K562 (cell line): ENCODE results near the gene AKAP12. TPM values are rescaled to one million over a fixed set of nuclear protein-coding genes. Genes with fewer than 3 reads are reported as not detected.
A peak's percentile ranks its signal among the peaks of the same experiment; 100 is the strongest.

Experiments
- CBFA2T2 ChIP-seq: fragments of 450-650 bp; conservative IDR thresholded peaks from 2 replicates; pipeline ENCODE4 v1.6.1; 2017; ENCODE audit warnings: mild to moderate bottlenecking
- CSDE1 ChIP-seq, 2 experiments: fragments of 450-650 bp; IDR thresholded peaks; 2 replicates each; pipeline ENCODE4 v1.6.1; 2016; ENCODE audit warnings: mild to moderate bottlenecking in 1 of 2
- DNMT1 ChIP-seq: fragments of 450-650 bp; IDR thresholded peaks from 2 replicates; pipeline ENCODE4 v1.6.1; 2016; ENCODE audit warnings: antibody characterized with exemption, mild to moderate bottlenecking
- FOXA1 ChIP-seq: fragments of 450-650 bp; IDR thresholded peaks from 2 replicates; pipeline ENCODE4 v1.6.1; 2016; ENCODE audit warnings: mild to moderate bottlenecking, borderline replicate concordance
- FOXP1 ChIP-seq: sonication (generic); formaldehyde crosslinking; IDR thresholded peaks from 2 replicates; pipeline ENCODE4 v1.8.0; 2022; ENCODE audit warnings: mild to moderate bottlenecking, missing genetic modification reagents
- GTF2F1 ChIP-seq: IDR thresholded peaks from 2 replicates; pipeline ENCODE4 v1.6.1; 2011; ENCODE audit warnings: low read depth, low read length, improper control_type of control experiment
- HEY1 ChIP-seq: fragments of 250-450 bp; sonication (Bioruptor Pico); IDR thresholded peaks from 2 replicates; pipeline ENCODE4 v1.5.0; 2020; ENCODE audit warnings: mild to moderate bottlenecking, moderate library complexity, borderline replicate concordance
- KLF10 ChIP-seq: fragments of 250-450 bp; sonication (Bioruptor Pico); IDR thresholded peaks from 2 replicates; pipeline ENCODE4 v1.6.1; 2021; ENCODE audit warnings: matching md5 sums
- MYNN ChIP-seq, 2 experiments: sonication (generic); formaldehyde crosslinking in 1 of 2; IDR thresholded peaks; 2 replicates each; pipeline versions ENCODE4 v1.5.0 to v1.6.1; 2016 to 2020; ENCODE audit warnings: antibody characterized with exemption in 1 of 2, missing genetic modification reagents in 1 of 2
- NCOA4 ChIP-seq: fragments of 450-650 bp; IDR thresholded peaks from 2 replicates; pipeline ENCODE4 v1.6.1; 2018; ENCODE audit warnings: mild to moderate bottlenecking; ENCODE audit not compliant: partially characterized antibody
- NFIC ChIP-seq: fragments of 450-650 bp; IDR thresholded peaks from 2 replicates; pipeline ENCODE4 v1.6.1; 2017; ENCODE audit warnings: mild to moderate bottlenecking, inconsistent platforms
- PML ChIP-seq: IDR thresholded peaks from 2 replicates; pipeline ENCODE4 v1.6.1; 2012; ENCODE audit warnings: low read length, inconsistent platforms
- POLR2AphosphoS5 ChIP-seq: IDR thresholded peaks from 2 replicates; pipeline ENCODE4 v1.6.1; 2011; ENCODE audit warnings: mild to moderate bottlenecking, low read depth, low read length, moderate library complexity; ENCODE audit not compliant: control insufficient read depth, insufficient read depth
- RBM15 ChIP-seq: fragments of 200-400 bp; formaldehyde crosslinking; IDR thresholded peaks from 2 replicates; pipeline ENCODE4 v1.6.1; 2018; ENCODE audit warnings: mild to moderate bottlenecking, low read length, moderate library complexity; ENCODE audit not compliant: insufficient read depth
- ZNF134 ChIP-seq: fragments of 250-450 bp; sonication (Bioruptor Pico); conservative IDR thresholded peaks from 2 replicates; pipeline ENCODE4 v1.4.0; 2020
- ZNF217 ChIP-seq: sonication (generic); formaldehyde crosslinking; IDR thresholded peaks from 2 replicates; pipeline ENCODE4 v1.8.0; 2022; ENCODE audit warnings: mild to moderate bottlenecking, missing genetic modification reagents
- ZNF583 ChIP-seq: fragments of 250-450 bp; sonication (Bioruptor Pico); IDR thresholded peaks from 2 replicates; pipeline ENCODE4 v1.4.0; 2020
- polyA plus RNA-seq, 8 experiments: library from polyadenylated mRNA; depleted of rRNA in 4 of 8; stranded (reverse) in 5 of 8; unstranded in 3 of 8; fragments of >200 nt; fragmentation: Nextera tagmentation in 2 of 8; fragmentation: Illumina TruSeq in 1 of 8; extraction: Ambion mirVana in 2 of 8; extraction: Trizol in 1 of 8; gene quantifications; 2 replicates each; pipeline versions ENCODE4 v1.2.1 to v1.2.3, GENCODE V29; 2011 to 2014; ENCODE audit warnings: inconsistent platforms in 1 of 8, missing spikeins in 1 of 8
- total RNA-seq, 7 experiments: library from RNA; depleted of rRNA in 6 of 7; stranded (reverse); fragments of >200 nt in 6 of 7; fragmentation: Illumina TruSeq in 2 of 7; extraction: Trizol in 2 of 7; gene quantifications; 2 replicates each; pipeline versions ENCODE4 v1.2.1 to v1.2.3, GENCODE V29; 2011 to 2021; ENCODE audit warnings: low replicate concordance in 1 of 7
- TF ChIP-seq, protein P1 (sequence below), 2 experiments: fragments of 450-650 bp in 1 of 2; sonication (generic) in 1 of 2; formaldehyde crosslinking in 1 of 2; IDR thresholded peaks; 2 replicates each; pipeline versions ENCODE4 v1.7.1 to v1.9.0; 2016 to 2022; ENCODE audit warnings: inconsistent platforms in 1 of 2, mild to moderate bottlenecking in 1 of 2, missing genetic modification reagents in 1 of 2
- TF ChIP-seq, protein P2 (sequence below): fragments of 250-450 bp; sonication (Bioruptor Pico); IDR thresholded peaks from 2 replicates; pipeline ENCODE4 v1.4.0; 2020; ENCODE audit warnings: borderline replicate concordance

The AKAP12 gene
- total and polyA plus RNA-seq, 9 of the 15 experiments (the other 6 are each of a cell fraction or from before 2014, with no cell fraction given) = 0.08 to 2.0 (median 0.62) TPM

DNA sequence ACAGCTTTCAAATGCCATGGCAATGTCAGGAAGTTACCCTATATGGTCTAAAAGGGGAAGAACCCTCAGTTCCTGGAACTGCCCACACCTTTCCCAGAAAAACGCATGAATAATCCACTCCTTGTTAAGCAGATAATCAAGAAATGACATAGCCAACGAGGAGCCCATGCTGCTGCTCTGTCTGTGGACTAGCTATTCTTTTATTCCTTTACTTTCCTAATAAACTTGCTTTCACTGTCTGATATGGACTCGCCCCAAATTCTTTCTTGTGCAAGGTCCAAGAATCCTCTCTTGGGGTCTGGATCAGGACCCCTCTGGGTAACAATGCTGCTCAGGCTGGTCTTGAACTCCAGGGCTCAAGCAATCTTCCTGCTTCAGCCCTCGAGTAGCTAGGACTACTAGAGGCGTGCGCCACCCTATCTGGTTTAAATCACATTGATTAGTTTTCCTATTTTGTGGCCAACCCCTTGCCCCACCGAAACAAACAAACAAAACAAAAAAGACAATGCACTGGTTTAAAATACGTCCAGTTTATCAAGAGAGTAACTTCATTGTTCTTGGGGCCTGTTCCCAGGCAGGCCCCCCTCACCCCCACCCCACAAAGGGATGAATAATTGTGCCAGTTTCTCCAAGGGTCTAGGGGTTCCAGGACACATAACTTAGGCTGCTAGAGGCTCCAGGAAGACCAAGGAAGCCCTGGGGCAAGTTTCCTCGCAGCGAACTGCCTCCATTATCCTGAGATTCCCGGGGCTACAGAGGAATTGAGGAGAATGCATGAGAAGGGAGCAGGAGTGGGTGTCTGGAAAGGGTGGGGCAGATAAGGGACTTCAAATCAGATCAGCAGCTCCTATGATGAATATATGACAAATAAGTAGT is 10.1 kb upstream of the AKAP12 start (continued):
- TF ChIP-seq FOXA1 = no peak
- TF ChIP-seq NCOA4 = no peak
- TF ChIP-seq KLF10 = no peak
- no peak for TF ChIP-seq ZNF583 (CRISPR knock-in tag)
- peak; percentile 24 for TF ChIP-seq CBFA2T2
- TF ChIP-seq, protein P1, sequence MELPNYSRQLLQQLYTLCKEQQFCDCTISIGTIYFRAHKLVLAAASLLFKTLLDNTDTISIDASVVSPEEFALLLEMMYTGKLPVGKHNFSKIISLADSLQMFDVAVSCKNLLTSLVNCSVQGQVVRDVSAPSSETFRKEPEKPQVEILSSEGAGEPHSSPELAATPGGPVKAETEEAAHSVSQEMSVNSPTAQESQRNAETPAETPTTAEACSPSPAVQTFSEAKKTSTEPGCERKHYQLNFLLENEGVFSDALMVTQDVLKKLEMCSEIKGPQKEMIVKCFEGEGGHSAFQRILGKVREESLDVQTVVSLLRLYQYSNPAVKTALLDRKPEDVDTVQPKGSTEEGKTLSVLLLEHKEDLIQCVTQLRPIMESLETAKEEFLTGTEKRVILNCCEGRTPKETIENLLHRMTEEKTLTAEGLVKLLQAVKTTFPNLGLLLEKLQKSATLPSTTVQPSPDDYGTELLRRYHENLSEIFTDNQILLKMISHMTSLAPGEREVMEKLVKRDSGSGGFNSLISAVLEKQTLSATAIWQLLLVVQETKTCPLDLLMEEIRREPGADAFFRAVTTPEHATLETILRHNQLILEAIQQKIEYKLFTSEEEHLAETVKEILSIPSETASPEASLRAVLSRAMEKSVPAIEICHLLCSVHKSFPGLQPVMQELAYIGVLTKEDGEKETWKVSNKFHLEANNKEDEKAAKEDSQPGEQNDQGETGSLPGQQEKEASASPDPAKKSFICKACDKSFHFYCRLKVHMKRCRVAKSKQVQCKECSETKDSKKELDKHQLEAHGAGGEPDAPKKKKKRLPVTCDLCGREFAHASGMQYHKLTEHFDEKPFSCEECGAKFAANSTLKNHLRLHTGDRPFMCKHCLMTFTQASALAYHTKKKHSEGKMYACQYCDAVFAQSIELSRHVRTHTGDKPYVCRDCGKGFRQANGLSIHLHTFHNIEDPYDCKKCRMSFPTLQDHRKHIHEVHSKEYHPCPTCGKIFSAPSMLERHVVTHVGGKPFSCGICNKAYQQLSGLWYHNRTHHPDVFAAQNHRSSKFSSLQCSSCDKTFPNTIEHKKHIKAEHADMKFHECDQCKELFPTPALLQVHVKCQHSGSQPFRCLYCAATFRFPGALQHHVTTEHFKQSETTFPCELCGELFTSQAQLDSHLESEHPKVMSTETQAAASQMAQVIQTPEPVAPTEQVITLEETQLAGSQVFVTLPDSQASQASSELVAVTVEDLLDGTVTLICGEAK (IDR thresholded peaks at IDR 0.05) = no peak
- TF ChIP-seq, protein P1 (CRISPR knock-in tag; IDR thresholded peaks at IDR 0.05) = no peak
- TF ChIP-seq FOXP1 (CRISPR knock-in tag) = no peak
- no peak for TF ChIP-seq MYNN (IDR thresholded peaks at IDR 0.05)
- TF ChIP-seq MYNN (CRISPR knock-in tag; IDR thresholded peaks at IDR 0.05) = no peak
- TF ChIP-seq PML = peak; percentile 55; the same call in 1 of the 2 replicates
- TF ChIP-seq ZNF217 = no peak
- peak; percentile 78 for TF ChIP-seq POLR2AphosphoS5
- no peak for TF ChIP-seq GTF2F1
- TF ChIP-seq NFIC = peak; percentile 22
- TF ChIP-seq, protein P2, sequence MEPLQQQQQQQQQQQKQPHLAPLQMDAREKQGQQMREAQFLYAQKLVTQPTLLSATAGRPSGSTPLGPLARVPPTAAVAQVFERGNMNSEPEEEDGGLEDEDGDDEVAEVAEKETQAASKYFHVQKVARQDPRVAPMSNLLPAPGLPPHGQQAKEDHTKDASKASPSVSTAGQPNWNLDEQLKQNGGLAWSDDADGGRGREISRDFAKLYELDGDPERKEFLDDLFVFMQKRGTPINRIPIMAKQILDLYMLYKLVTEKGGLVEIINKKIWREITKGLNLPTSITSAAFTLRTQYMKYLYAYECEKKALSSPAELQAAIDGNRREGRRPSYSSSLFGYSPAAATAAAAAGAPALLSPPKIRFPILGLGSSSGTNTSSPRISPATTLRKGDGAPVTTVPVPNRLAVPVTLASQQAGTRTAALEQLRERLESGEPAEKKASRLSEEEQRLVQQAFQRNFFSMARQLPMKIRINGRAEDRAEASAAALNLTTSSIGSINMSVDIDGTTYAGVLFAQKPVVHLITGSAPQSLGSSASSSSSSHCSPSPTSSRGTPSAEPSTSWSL (CRISPR knock-in tag) = no peak
- no peak for TF ChIP-seq HEY1 (CRISPR knock-in tag)
- no peak for TF ChIP-seq DNMT1
- no peak for TF ChIP-seq ZNF134 (CRISPR knock-in tag)
- no peak for TF ChIP-seq RBM15
- no peak for TF ChIP-seq CSDE1 (IDR thresholded peaks at IDR 0.05)
